Measurements from ENCODE around the gene PIK3R2. TPM values are rescaled to one million over a fixed set of nuclear protein-coding genes. Genes with fewer than 3 reads are reported as not detected.

The PIK3R2 gene
- total and polyA plus RNA-seq, 2 donors = 6.5 to 15.1 TPM

- Histone ChIP-seq H3K9me3 (ENCODE audit: control insufficient read depth in 2 of 2, insufficient read depth in 1 of 2, low read length in 1 of 2) (no peaks in the 10 kb centered on the region), H3K4me1 (ENCODE audit: control insufficient read depth in 2 of 2, insufficient read depth in 2 of 2, low read length in 2 of 2) (no peaks in the 10 kb centered on the region), H3K4me3 (ENCODE audit: low read length in 2 of 2) (no peak overlapping the region), H3K36me3 (ENCODE audit: control insufficient read depth in 2 of 2, insufficient read depth in 2 of 2, low read length in 1 of 2) (no peaks in the 10 kb centered on the region), H3K27me3 (ENCODE audit: control insufficient read depth in 2 of 2, insufficient read depth in 1 of 2, low read length in 1 of 2) (peaks cover 12 to 54% of the 10 kb centered on the region in 2 donors), H3K27ac (ENCODE audit: low read depth in 1 of 2, low read length in 1 of 2) (no peak overlapping the region)
- 86% methylated on average over 3 of the region's 3 CpGs for WGBS
- no peak for DNase-seq (ENCODE audit: low read depth in 6 of 9, low spot score in 9 of 9)
These were observed 65.6 kb downstream of the PIK3R2 start for GRCh38 chr19:18218600-18218999.

Other genes starting within 250 kb of the PIK3R2 start
- gene CCDC124, start 220.1 kb upstream of the PIK3R2 start, total RNA-seq = 23.8 TPM
- gene CCDC124, start 220.1 kb upstream of the PIK3R2 start, polyA plus RNA-seq = 78.8 TPM
- 1.3 TPM for gene KCNN1, start 186.1 kb upstream of the PIK3R2 start, total RNA-seq
- 0.27 TPM for gene KCNN1, start 186.1 kb upstream of the PIK3R2 start, polyA plus RNA-seq
- gene ARRDC2, start 145.0 kb upstream of the PIK3R2 start, total RNA-seq = 17.8 TPM
- gene ARRDC2, start 145.0 kb upstream of the PIK3R2 start, polyA plus RNA-seq = 172 TPM
- 7.4 TPM for gene IL12RB1, start 66.2 kb upstream of the PIK3R2 start, total RNA-seq
- 3.7 TPM for gene IL12RB1, start 66.2 kb upstream of the PIK3R2 start, polyA plus RNA-seq
- gene MAST3, start 55.4 kb upstream of the PIK3R2 start, total RNA-seq = 2.0 TPM
- 8.9 TPM for gene MAST3, start 55.4 kb upstream of the PIK3R2 start, polyA plus RNA-seq
- 148 TPM for gene IFI30, start 20.6 kb downstream of the PIK3R2 start, total RNA-seq
- gene IFI30, start 20.6 kb downstream of the PIK3R2 start, polyA plus RNA-seq = 237 TPM
- gene MPV17L2, start 40.1 kb downstream of the PIK3R2 start, total RNA-seq = 6.8 TPM
- 13.4 TPM for gene MPV17L2, start 40.1 kb downstream of the PIK3R2 start, polyA plus RNA-seq
- 0.52 TPM for gene RAB3A, start 50.9 kb downstream of the PIK3R2 start, total RNA-seq
- 1.0 TPM for gene RAB3A, start 50.9 kb downstream of the PIK3R2 start, polyA plus RNA-seq
- gene PDE4C, start 73.3 kb downstream of the PIK3R2 start, total RNA-seq = 0.05 TPM
- gene PDE4C, start 73.3 kb downstream of the PIK3R2 start, polyA plus RNA-seq = 0.34 TPM
- 0.57 TPM for gene IQCN, start 121.3 kb downstream of the PIK3R2 start, total RNA-seq
- gene IQCN, start 121.3 kb downstream of the PIK3R2 start, polyA plus RNA-seq = 5.0 TPM
- 65.8 TPM for gene JUND, start 128.5 kb downstream of the PIK3R2 start, total RNA-seq
- gene JUND, start 128.5 kb downstream of the PIK3R2 start, polyA plus RNA-seq = 88.3 TPM
- gene LSM4, start 169.9 kb downstream of the PIK3R2 start, total RNA-seq = 190 TPM
- 147 TPM for gene LSM4, start 169.9 kb downstream of the PIK3R2 start, polyA plus RNA-seq
- 13.3 TPM for gene PGPEP1, start 187.4 kb downstream of the PIK3R2 start, total RNA-seq
- gene PGPEP1, start 187.4 kb downstream of the PIK3R2 start, polyA plus RNA-seq = 14.8 TPM
- 0.42 TPM for gene GDF15, start 233.0 kb downstream of the PIK3R2 start, total RNA-seq
- 2.2 TPM for gene GDF15, start 233.0 kb downstream of the PIK3R2 start, polyA plus RNA-seq
- 2.5 TPM for gene LRRC25, start 244.5 kb downstream of the PIK3R2 start, total RNA-seq
- 6.2 TPM for gene LRRC25, start 244.5 kb downstream of the PIK3R2 start, polyA plus RNA-seq

All from thymus (tissue), 11 donors.